NCI-H2171 treated with DMSO at 0.1 percent for 48 hours (cell line): Measurements from ENCODE around the gene ELOVL6.
"Not testable (repeated sequence)": the region's sequence is repeated elsewhere in the genome, so short reads cannot be mapped to it uniquely, and the experiment has no call there.

ENCODE experiments used
- DNase-seq: peaks from one replicate; lab custom pipeline; 2025; lab: John Stamatoyannopoulos, UW

ELOVL6 gene

DNA sequence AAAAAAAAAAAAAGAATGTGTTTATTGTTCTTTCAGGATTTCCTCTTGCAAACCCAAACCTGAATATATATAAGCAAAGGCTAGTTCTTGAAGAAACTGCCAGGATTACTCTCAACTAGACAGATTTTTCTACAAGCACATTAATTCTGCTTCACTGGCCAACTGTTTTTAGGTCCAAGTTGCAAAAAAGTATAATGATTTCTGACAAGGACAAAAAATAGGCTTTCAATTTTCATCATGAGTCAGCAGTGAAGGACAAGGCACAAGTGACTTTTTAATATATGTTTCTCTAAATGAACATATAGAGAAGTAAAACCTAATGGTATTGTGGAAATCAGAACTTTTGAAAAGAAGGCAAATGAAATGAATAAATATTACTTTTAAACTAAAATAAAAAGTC lies 73.7 kb downstream of the ELOVL6 start:
- no peak for DNase-seq

DNA sequence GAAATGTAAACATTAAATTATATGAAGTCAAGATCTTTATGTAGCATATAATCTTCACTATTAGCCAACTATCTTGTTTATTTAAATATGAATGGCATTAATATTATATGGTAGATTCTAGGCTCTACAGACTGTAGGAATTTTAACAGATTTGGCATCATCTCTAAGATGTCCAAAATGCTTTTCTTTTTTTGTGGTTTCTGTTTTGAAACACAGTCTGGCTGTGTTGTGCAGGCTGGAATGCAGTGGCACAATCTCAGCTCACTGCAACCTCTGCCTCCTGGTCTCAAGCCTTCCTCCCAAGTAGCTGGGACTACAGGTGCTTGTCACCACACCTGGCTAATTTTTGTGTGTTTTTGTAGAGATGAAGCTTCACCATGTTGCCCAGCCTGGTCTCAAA lies 76.2 kb downstream of the ELOVL6 start:
- no peak for DNase-seq

DNA sequence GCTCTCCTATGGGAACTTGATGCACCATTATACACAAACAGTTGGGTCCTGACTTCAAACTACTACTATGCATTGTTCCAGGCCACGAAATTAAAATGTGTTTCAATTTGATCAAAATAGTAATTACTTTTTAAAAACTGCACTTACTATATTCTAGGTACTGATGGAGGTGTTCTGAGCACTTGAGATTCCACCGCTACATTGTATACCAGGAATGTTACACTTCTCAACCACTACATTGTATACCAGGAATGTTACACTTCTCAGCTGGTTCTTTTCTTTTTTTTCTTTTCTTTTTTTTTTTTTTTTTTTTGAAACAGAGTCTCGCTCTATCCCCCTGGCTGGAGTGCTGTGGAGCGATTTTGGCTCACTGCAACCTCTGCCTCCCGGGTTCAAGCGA lies 77.9 kb downstream of the ELOVL6 start:
- no peak for DNase-seq

DNA sequence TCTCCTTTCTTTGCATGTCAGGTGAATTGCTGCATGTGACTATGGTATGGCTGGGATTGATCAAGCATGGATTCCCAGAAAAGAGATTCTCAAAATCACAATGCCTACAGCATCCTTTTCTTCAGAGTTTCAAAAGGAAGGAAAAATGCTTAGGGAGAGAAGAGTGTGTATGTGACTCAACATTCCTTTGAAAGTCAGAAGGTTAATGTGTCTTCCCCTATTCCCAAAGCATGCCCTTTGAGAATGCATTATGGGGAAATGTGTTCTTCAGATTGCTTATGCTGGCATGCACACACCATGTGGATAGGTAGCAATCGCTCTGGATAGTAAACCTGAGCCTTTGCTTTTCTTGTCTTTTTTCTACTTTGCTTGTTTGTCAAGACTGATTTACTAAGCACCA lies 78.5 kb downstream of the ELOVL6 start:
- no peak for DNase-seq

DNA sequence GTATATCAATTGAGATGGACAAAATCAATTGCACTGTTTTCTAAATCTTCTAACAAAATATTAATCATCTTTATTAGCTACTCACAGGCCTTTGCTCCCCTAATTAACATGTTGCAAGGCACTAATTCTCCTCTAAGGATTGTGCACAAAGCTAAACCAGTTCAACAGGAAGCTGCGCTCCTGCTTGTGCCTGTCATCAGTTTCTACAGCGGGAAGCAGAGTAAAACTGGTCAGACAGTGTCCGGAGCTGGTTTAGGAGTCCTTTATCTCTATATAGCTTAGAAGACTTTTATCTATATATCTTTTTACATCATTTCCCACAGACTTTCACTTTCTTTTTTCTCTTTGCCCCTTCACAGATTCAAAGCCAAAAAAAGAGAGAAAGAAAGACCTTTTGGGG lies 79.1 kb downstream of the ELOVL6 start:
- DNase-seq = no peak

DNA sequence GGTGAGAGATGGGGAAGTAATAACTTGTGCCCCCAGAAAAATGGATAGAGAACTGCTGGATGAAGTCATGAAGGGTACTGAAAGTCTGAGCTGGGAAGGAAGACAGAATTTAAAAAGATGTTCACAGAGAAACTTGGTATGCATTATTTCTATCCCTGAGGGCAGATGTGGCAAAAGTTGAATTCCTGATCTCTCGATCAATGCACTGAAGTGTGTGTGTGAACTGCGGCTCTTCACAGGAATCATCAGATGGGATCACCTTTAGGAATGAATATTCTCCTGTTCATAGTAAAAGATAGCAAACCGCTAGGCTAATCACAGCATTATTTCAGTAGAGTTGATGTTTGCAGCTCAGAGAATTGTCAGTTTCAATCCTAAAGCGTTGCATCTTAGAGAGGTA lies 86.4 kb downstream of the ELOVL6 start:
- no peak for DNase-seq

DNA sequence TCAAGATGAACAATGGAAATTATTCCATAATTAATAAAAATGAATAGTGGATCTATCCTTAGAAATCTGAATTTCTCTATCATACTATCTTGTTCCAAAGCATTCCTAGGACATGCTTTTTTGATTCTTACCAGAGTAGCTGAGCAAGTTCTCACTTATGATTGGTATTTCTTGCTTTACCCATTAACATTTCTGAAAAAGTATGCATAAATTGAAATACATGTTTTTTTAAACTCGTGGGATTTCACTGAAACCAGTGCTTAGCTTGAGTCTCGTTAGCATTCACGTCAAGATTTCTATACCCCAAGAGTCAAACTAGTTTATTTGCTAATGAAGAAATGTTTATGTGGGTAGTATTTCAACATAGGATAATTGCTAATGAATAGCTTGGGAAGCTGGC lies 89.0 kb downstream of the ELOVL6 start:
- DNase-seq = no peak

DNA sequence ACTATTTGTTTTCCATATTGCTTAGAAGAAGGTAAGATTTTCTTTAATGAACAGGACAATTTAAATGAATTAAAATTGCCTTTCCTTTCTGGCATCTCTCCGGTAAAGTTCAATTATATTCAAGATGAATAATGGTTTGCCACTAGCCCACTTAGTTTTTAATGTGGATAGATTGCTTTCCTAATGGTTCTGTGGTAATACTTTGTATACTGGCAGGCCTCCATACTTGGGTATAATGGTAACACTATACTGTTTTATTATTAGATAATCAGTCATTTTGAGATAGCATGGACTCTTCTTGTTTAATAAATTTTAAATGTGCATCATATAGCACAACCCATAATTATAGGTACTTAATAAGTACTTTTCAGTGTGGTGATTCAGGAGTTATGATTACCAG lies 89.5 kb downstream of the ELOVL6 start:
- DNase-seq = no peak

DNA sequence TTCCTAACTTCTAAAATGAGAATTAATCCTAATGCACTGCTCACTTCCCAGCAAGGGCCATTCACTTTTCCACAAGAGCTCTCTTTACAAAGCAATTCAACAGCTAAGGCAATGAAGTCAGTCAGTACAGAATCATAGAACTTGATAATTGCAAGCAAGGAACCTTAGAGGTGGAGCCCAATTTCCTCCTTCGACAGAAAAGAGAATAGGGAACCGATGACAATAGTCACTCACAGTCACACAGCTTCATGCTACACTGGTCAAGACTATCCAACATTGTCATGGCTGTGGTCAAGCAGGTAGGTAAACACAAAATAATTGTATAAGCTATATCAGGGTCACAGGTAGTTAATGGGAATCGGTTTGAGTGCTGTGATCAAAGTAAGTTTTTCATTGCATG lies 90.0 kb downstream of the ELOVL6 start:
- no peak for DNase-seq

DNA sequence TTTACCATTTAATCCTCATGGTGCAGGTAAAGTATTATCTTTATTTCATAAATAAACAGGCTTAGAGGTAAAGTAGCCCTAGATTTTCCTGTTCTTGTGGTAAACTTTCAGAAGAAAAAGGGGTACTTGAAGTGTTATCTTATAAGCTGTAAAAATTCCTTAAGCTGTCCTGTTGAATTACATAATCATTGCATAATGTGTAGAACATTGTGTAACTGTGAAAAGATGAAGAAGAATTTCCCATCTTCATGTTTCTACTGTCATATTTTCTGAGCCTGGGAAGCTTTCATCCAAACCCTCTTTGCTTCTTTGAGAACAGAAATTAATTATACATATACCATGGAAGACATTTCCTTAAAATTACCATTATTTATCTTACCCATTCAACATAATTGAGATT lies 90.5 kb downstream of the ELOVL6 start:
- no peak for DNase-seq

DNA sequence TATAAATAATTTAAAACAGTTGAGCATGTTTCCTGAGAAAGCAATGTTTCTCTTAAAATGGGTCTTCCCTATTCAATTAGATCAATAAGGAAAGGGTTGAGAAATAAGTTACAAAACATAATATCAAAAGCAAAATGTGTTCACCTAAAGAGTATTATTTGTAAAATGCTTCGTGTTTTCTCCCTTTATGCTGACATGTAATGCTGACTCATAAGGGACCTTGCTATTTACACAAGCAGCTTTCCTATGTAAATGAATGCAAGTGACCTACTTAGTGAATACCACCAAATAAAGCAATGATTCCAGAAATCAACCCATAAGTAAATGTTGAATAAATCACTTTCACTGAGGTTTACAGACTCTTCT lies 91.5 kb downstream of the ELOVL6 start:
- DNase-seq = no peak

DNA sequence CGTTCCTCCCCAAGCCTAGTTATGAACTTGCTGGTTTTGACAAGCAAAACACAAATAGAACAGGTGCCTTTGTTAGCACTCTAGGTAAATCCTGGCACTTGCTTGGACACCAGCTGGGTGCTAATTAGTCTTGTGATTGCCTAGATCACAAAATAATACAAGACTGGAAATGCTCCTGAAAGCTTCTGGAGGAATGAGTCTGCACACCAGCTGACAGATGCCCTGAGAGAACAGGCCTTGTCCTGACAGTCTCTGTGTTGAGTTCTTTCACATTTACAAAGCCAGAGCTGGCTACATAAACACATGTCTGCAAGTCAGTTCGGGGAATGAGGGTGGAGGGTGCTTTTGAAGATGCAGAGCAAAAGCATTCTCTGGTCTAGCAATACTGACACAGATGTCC lies 93.8 kb downstream of the ELOVL6 start:
- DNase-seq = peak; percentile 1

DNA sequence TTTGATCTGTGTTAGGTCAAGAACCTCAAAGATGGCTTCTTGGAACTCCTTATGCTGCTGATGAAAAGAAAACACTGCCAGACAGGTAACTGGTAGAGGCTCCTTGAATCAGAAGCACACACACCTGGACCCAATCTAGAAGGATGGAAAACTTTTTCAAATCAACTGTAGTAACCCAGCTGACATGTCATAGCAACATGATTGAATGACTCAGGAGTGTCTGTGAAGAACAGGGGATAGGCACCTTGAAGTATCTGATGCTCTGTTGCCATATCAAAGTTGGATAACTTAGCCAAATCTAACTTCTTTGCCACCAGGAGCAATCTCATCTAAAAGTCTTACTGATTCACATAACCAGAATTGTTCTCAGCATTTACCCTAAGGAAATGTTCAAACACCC lies 98.8 kb downstream of the ELOVL6 start:
- DNase-seq = no peak

DNA sequence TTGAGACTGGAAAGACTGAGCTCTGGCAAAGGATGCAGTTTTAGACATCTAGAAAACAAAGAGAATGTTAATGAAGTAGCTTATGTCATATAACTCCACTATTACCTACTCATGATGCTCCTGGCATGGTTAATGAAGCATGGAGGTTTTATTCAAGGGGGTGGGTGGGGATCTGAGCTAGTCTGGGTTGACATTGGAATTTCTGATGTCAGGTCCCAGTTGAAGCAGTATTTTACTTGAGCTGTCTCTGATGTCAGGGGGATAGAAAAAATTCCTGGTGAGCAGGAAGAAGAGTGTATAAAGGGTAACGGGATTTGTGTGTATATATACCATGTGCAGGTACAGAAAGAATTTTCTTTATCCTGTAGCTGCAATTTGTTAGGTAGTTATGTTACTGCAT lies 102.0 kb downstream of the ELOVL6 start:
- DNase-seq = no peak

DNA sequence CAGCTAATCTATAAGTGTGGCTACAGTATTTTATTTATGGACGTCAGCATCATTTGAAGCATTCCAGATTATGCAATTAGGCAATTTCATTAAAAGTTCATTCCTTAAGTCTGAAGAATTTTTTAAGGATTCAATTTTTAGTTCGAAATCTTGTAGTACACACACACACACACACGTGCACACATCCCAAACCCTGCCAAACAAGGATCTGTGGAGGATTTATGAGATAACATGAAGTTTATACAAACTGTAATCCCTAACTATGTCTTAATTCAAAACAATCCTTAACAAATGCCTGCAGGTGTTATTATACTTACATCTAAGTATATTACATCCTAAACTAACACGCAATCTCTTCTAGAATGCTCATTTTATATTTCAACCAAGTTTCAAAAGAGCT lies 105.8 kb downstream of the ELOVL6 start:
- DNase-seq = no peak

DNA sequence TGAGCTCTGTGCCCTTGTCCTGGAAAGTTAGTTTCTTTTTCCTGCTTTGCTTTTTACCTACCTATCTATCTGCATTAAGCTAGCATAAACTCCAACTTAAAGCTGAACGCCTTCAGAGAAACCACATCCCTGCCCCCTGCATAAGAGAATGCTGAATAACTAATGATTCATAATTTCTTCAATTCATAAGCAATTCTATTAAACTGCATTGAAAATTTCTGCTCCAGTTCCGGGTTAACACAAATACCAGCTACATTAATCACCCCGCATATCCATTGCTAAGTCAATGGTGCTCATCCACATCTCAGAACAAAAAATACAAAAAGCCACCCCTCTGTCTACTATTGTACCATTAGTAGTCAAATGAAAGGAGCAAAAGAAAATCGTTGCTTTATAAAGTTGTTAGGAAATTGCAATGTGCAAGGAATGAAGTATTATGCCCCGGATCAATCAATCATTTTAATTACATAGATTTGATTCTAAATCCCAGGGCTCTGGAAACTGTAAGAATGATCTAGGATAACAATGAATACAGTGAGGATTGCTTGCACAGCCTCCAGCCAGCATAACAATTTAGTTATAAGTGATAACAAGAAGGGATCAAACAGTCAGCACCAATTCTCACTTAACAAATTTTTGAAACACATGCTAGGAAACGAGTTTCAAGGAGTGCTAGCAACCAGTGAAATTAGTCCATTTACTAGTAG lies 106.8 kb downstream of the ELOVL6 start:
- DNase-seq = no peak

DNA sequence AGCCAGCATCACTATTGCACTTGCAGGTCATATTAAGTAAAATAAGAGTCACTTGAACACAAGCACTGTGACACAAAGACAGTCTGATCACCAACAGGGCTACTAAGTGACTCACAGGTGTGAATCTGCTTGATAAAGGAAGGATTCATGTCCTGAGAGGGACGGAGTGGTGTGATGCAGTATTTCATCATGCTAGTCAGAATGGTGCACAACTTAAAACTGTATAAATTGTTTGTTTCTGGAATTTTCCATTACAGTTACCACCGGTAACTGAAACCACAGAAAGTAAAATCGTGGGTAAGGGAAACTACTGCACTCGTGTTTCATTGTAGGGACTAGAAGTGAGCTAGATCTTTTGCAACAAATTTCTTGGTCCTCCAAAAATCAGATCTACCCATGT lies 109.7 kb downstream of the ELOVL6 start:
- DNase-seq = no peak

DNA sequence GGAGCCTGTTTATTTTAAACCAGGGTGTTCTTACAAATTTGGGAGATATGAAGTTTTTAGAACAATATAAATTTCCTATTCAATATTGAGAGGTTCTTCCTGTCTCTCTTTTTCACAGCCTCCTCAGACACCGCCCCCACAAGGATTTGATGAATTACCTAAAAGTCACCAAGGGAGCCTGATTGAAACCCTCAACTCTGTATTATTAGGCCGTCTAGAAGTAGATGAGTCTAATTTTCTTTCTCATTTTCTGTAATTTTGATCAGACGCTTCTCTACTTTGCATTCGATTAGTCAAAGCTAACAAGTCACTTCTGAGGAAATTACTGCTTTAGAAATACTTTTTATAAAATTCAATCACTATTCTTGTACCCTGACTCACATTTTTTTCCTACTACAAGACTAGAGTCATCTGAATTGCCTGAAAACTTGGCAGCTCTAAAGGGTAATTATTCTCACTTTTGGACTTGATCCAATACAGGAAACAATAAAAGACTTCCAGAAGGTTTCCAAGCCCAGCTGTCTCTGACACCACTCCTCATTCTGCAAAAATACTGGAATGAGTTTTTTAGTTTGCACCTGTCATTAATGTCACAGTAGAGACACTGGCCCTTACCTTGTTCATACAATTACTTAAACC lies 111.2 kb downstream of the ELOVL6 start:
- DNase-seq = peak; percentile 27

DNA sequence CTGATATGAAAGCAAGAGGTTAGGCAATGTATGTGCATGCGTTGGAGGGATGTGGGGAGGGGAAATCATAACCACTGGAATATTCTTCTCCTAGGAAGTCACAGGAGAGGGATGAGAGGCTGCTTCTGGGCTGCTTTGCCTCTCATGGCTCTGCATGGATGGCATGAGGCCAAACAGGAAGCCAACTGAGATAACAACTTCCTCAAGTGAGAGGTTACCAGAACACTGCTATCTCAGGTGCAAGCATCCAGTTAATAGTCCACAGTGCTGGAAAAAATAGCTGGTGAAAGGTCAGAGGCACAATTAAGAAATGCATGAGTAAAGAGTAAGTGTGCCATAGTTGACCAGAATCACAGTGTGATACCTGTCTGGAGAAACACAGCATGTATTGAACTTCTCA lies 113.3 kb downstream of the ELOVL6 start:
- no peak for DNase-seq

DNA sequence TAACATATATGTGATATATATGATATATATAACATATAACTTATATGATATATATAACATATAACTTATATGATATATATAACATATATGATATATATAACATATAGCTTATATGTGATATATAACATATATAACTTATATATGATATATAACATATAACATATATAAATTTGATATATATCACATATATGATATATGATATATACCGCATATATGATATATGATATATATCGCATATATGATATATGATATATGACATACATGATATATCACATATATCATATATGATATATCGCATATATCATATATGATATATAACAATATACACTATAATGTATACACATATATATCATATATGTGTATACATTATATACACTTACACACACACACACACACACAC lies 114.3 kb downstream of the ELOVL6 start:
- no peak for DNase-seq

DNA sequence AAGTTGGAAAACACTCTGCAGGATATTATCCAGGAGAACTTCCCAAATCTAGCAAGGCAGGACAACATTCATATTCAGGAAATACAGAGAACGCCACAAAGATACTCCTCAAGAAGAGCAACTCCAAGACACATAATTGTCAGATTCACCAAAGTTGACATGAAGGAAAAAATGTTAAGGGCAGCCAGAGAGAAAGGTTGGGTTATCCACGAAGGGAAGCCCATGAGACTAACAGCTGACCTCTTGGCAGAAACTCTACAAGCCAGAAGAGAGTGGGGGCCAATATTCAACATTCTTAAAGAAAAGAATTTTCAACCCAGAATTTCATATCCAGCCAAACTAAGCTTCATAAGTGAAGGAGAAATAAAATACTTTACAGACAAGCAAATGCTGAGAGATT lies 120.3 kb downstream of the ELOVL6 start:
- DNase-seq = not testable (repeated sequence)

DNA sequence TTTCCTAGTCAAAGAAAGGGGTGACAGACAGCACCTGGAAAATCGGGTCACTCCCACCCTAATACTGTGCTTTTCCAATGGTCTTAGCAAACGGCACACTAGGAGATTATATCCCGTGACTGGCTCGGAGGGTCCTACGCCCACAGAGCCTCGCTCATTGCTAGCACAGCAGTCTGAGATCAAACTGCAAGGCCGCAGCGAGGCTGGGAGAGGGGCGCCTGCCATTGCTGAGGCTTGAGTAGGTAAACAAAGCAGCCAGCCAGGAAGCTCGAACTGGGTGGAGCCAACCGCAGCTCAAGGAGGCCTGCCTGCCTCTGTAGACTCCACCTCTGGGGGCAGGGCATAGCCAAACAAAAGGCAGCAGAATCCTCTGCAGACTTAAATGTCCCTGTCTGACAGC lies 121.6 kb downstream of the ELOVL6 start:
- DNase-seq = not testable (repeated sequence)

DNA sequence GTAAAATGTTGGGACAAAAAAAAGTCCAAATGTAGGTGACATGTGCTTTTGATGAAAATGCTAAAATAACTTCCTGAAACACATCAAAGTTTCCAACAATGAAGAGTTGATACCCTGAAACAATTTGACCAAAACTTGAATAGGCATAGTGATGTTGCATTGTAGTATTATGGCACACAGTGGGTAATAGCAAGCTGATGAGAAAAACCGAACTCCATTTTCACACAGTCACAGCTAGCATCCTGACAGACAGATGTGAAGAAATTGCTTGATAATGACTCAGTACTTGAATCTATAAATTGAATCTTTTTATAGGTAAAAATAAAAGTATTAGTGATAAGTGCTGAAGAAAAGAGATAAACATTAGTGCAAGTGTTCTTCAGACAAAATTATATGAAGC lies 122.5 kb downstream of the ELOVL6 start:
- DNase-seq = no peak

DNA sequence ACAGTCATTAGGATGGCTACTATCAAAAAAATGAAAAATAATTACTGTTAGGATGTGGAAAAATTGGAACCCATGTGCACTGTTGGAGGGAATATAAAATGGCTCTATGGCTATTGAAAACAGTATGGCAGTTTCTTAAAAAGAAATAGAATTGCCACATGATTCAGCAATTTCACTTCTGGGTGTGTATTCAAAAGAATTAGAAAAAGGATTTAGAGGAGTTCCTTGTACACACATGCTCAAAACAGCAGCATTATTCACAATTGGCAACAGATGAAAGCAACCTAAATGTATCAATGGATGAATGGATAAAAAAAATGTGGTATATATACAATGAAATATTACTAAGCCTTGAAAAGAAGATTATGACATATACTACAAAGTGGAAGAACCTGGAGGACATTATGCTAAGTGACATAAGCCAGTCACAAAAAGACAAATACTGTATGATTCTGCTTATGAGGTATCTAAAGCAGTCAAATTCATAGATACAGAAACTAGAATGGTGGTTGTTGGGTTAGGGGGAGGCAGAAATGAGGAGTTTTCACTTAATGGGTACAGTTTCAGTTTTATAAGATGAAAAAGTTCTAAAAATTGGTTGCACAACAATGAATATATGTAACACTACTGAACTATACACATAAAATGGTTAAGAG lies 123.2 kb downstream of the ELOVL6 start:
- DNase-seq = no peak
